ENCODE results near the gene CXCR6. TPM values are rescaled to one million over a fixed set of nuclear protein-coding genes. Genes with fewer than 3 reads are reported as not detected.

The CXCR6 gene
- total and polyA plus RNA-seq, 5 experiments from 2014 or later, result 0.25 to 9.3 (median 0.42) TPM

DNA sequence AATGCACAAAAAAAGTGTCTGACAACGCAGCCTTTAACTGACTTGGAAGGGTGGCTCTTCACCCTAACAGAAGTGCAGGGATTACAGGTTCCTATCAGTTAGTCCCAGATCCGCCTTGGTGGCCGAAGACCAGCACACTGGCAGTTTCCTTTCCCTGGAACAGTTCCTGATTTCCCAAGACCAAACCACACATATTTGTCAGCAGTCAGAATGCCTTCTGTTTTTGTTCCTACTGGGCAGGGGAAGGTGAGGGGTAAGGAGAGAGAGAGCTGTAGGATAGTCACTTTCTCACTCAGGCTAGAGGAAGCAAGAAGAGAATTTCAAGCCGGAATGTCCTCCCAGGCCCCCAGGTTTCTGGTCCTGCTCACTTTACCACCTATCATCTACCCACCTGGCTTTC, 9.2 kb downstream of the CXCR6 start:
- Mint-ChIP-seq H3K36me3 (peaks cover 0 to 88% (median 62%) of the 10 kb centered on the region in 3 donors), H3K4me3 (no peak overlapping the region), H3K27ac (peak overlapping the region in 7 of 10 donors; percentile 2 to 91 (median 44)), H3K27me3 (no peaks in the 10 kb centered on the region), H3K4me1 (peaks cover 24 to 48% (median 44%) of the 10 kb centered on the region in 4 donors), H3K9me3 (no peaks in the 10 kb centered on the region)
- no peak for DNase-seq
- POLR2A ChIA-PET, result interaction anchor here (0.5 kb wide), 1 partner anchor 26 kb away, joined by 3 read pairs; no protein-coding TSS in a partner anchor
- ATAC-seq, result no peak

DNA sequence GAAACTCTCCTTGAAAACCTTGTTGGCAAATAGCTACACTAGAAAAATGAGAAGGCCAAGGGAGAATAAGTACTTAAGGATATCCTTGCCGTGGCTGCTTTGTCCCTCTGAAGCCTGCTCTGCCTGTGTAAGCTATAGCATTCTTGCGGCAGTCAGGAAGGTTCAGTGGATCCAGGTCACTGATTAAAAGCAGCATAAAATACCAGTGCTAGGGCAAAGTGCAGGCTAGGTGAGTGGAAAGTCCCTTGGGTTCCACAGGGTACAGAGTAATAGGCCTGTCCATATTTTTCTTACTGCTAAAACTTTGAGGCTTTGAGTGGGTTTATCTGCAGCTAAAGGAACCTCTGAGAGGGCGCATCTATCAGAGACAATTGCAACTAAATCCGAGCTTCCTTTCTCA, 10.3 kb downstream of the CXCR6 start:
- Mint-ChIP-seq H3K27me3 (no peaks in the 10 kb centered on the region), H3K27ac (peak overlapping the region in 3 of 10 donors; percentile 40 to 69 (median 60)), H3K4me3 (no peak overlapping the region), H3K9me3 (no peaks in the 10 kb centered on the region), H3K4me1 (peaks cover 24 to 44% (median 43%) of the 10 kb centered on the region in 4 donors), H3K36me3 (peaks cover 0 to 88% (median 62%) of the 10 kb centered on the region in 3 donors)
- ATAC-seq, result no peak
- DNase-seq, result no peak
- POLR2A ChIA-PET, result no interaction called here

DNA sequence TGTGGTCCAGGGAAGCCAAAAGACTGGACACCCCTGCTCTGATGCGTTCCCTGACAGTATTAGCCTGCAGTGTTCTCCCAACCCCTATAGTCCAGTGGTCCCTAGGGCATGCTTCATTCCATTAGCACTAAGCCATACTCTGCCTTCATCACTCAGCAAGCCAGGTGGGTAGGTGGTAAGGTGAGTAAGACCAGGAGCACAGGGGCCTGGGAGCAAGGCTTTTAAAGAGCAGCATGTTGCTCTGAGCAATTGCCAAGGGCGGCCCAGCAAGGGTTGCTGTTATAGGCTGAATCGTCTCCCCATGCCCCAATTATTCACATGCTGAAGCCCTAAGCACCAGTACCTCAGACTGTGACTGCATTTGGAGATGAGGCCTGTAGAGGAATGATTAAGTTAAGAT, 11.0 kb downstream of the CXCR6 start:
- H3K9me3 Mint-ChIP-seq, result no peaks in the 10 kb centered on the region
- POLR2A ChIA-PET, result no interaction called here
- DNase-seq (no peak), ATAC-seq (no peak)
- peaks cover 24 to 39% (median 37%) of the 10 kb centered on the region in 4 donors for H3K4me1 Mint-ChIP-seq
- H3K36me3 Mint-ChIP-seq, result peaks cover 6 to 89% (median 67%) of the 10 kb centered on the region in 3 donors
- no peaks in the 10 kb centered on the region for H3K27me3 Mint-ChIP-seq
- peak overlapping the region in 4 of 10 donors; percentile 40 to 69 (median 54) for H3K27ac Mint-ChIP-seq
- H3K4me3 Mint-ChIP-seq, result no peak overlapping the region

GRCh38 chr3:45955017-45955647, 11.9 kb downstream of the CXCR6 start:
- H3K4me3 Mint-ChIP-seq, result no peak overlapping the region
- H3K4me1 Mint-ChIP-seq, result peaks cover 18 to 31% (median 29%) of the 10 kb centered on the region in 4 donors
- POLR2A ChIA-PET, result no interaction called here
- ATAC-seq (no peak), DNase-seq (no peak)
- H3K9me3 Mint-ChIP-seq, result no peaks in the 10 kb centered on the region
- no peak overlapping the region for H3K27ac Mint-ChIP-seq
- peaks cover 11 to 90% (median 67%) of the 10 kb centered on the region in 3 donors for H3K36me3 Mint-ChIP-seq
- no peaks in the 10 kb centered on the region for H3K27me3 Mint-ChIP-seq

DNA sequence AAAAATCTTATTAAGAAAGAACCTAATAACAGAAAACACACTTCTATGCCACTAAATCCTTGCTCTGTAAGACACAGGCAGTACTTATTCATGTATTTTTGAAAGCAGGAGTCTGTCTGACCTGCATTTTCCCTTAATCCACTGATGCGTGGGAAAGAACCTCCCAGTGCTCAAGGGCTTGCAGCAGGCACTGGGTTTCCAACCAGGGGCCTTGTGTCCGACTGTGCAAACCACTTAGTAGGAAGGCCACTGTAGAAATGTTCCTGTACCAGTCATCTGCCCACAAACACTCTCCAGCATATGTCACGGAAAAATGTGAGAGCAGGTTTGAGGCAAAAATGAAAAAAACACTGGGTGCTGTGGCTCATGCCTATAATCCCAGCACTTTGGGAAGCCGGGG, 12.4 kb downstream of the CXCR6 start:
- POLR2A ChIA-PET, result no interaction called here
- peaks cover 18 to 25% (median 23%) of the 10 kb centered on the region in 4 donors for H3K4me1 Mint-ChIP-seq
- H3K27ac Mint-ChIP-seq, result no peak overlapping the region
- H3K36me3 Mint-ChIP-seq, result peaks cover 12 to 96% (median 69%) of the 10 kb centered on the region in 3 donors
- DNase-seq (no peak), ATAC-seq (no peak)
- H3K27me3 Mint-ChIP-seq, result no peaks in the 10 kb centered on the region
- no peaks in the 10 kb centered on the region for H3K9me3 Mint-ChIP-seq
- H3K4me3 Mint-ChIP-seq, result no peak overlapping the region

GRCh38 chr3:45957586-45957985, 14.3 kb downstream of the CXCR6 start:
- no peaks in the 10 kb centered on the region for H3K27me3 Mint-ChIP-seq
- peaks cover 15 to 98% (median 70%) of the 10 kb centered on the region in 3 donors for H3K36me3 Mint-ChIP-seq
- peak overlapping the region in 2 of 10 donors; percentile 14 to 85 for H3K27ac Mint-ChIP-seq
- H3K9me3 Mint-ChIP-seq, result no peaks in the 10 kb centered on the region
- no peak overlapping the region for H3K4me3 Mint-ChIP-seq
- DNase-seq, result no peak
- ATAC-seq, result no peak
- peaks cover 5 to 10% (median 7%) of the 10 kb centered on the region in 4 donors for H3K4me1 Mint-ChIP-seq
- POLR2A ChIA-PET, result interaction anchor here (1.6 kb wide), 1 partner anchor 9 kb away, joined by 5 read pairs; no protein-coding TSS in a partner anchor

DNA sequence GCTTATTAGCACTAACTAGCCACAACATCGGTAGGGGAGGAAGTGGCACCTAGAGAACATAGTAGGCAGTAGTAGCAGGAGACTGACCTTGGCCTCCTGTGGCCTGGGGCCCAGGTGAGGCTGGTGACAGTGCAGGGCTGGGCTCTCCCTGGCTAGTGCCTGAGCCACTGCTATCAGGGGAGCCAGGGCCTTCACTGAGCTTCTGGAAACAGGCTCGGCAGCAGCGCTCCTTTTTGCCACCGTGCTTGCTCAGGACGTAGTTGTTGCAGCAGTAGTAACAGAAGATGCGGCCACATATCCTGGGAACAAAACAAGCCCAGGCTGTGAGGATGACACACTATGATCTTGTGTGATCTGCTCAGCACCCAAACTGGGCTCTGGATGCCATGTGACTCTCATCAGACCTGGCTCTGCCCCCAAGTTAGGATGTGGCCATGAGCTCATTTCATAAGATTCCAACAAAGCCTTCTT, 15.1 kb downstream of the CXCR6 start:
- ATAC-seq, result no peak
- peak overlapping the region in 4 of 10 donors; percentile 8 to 85 (median 46) for H3K27ac Mint-ChIP-seq
- no peak for DNase-seq
- peak overlapping the region in 1 of 10 donors; percentile 55 for H3K4me3 Mint-ChIP-seq
- H3K36me3 Mint-ChIP-seq, result peaks cover 15 to 98% (median 70%) of the 10 kb centered on the region in 3 donors
- H3K9me3 Mint-ChIP-seq, result no peaks in the 10 kb centered on the region
- POLR2A ChIA-PET, result interaction anchor here (0.8 to 1.6 kb wide), 2 partner anchors 8 to 11 kb away, joined by 4 to 5 read pairs; no protein-coding TSS in a partner anchor
- H3K4me1 Mint-ChIP-seq, result peaks cover 0 to 13% (median 7%) of the 10 kb centered on the region in 4 donors
- no peaks in the 10 kb centered on the region for H3K27me3 Mint-ChIP-seq

DNA sequence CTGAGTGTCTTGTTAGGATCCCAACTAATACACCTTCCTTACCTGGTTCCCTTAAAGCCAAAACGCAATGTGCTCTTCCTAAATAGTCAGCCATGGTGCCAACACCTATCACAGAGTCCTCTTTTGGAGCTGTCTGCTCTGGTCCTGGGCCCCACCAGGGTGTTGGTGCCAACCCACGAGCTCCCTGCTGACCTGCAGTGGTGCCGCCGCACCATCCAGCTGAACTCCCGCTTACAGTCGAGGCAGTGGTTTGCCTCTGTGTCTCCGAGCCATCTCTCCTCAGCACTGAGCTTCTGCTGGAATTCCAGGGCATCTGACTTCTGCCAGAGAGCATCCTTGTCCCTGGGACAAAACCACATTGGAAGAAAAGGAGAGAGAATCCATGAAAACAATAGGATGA, 15.9 kb downstream of the CXCR6 start:
- Mint-ChIP-seq H3K27me3 (no peaks in the 10 kb centered on the region), H3K4me3 (peak overlapping the region in 1 of 10 donors; percentile 55), H3K27ac (peak overlapping the region in 4 of 10 donors; percentile 20 to 85 (median 56)), H3K9me3 (no peaks in the 10 kb centered on the region), H3K36me3 (peaks cover 15 to 98% (median 70%) of the 10 kb centered on the region in 3 donors), H3K4me1 (peaks cover 0 to 20% (median 11%) of the 10 kb centered on the region in 4 donors)
- ATAC-seq (no peak), DNase-seq (no peak)
- POLR2A ChIA-PET, result interaction anchor here (0.8 kb wide), 1 partner anchor 10 kb away, joined by 4 read pairs; no protein-coding TSS in a partner anchor

- H3K36me3 Mint-ChIP-seq, result peaks cover 15 to 97% (median 67%) of the 10 kb centered on the region in 3 donors
- POLR2A ChIA-PET, result no interaction called here
- DNase-seq, result no peak
- H3K27me3 Mint-ChIP-seq, result no peaks in the 10 kb centered on the region
- ATAC-seq, result no peak
- no peak overlapping the region for H3K4me3 Mint-ChIP-seq
- peak overlapping the region in 1 of 10 donors; percentile 85 for H3K27ac Mint-ChIP-seq
- peaks cover 3 to 30% (median 17%) of the 10 kb centered on the region in 4 donors for H3K4me1 Mint-ChIP-seq
- no peaks in the 10 kb centered on the region for H3K9me3 Mint-ChIP-seq
These were observed 17.0 kb downstream of the CXCR6 start for GRCh38 chr3:45960289-45960688.

- Mint-ChIP-seq H3K36me3 (peaks cover 15 to 86% (median 57%) of the 10 kb centered on the region in 3 donors), H3K27ac (peak overlapping the region in 4 of 10 donors; percentile 33 to 78 (median 58)), H3K4me3 (no peak overlapping the region), H3K27me3 (no peaks in the 10 kb centered on the region), H3K9me3 (no peaks in the 10 kb centered on the region), H3K4me1 (peaks cover 12 to 46% (median 34%) of the 10 kb centered on the region in 4 donors)
- POLR2A ChIA-PET, result no interaction called here
- ATAC-seq (no peak), DNase-seq (no peak)
These were observed 18.8 kb downstream of the CXCR6 start for GRCh38 chr3:45962033-45962432.

DNA sequence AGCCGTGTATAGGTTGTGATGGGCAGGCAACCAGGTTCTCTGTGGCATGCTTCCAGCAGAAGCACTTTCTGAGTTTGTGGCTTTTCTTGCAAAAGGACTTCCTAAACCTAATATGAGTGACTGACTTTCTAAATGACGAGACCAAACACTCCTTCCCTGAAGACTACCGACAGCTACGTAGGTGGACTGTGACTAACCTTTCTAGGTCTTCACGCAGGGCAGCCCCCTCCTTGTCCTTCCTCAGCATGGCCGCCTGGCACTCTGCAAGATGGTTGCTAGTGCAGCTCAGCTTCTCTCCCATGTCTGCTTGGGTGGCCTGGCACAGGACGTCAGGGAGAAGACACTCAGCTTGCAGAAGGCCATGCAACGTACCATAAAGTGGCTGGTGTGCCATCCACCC, 20.9 kb downstream of the CXCR6 start:
- Mint-ChIP-seq H3K27ac (peak overlapping the region in 4 of 10 donors; percentile 8 to 85 (median 34)), H3K36me3 (peaks cover 11 to 85% (median 57%) of the 10 kb centered on the region in 3 donors), H3K4me3 (peak overlapping the region in 1 of 10 donors; percentile 33), H3K4me1 (peaks cover 20 to 52% (median 41%) of the 10 kb centered on the region in 4 donors), H3K9me3 (no peaks in the 10 kb centered on the region), H3K27me3 (no peaks in the 10 kb centered on the region)
- ATAC-seq (no peak), DNase-seq (no peak)
- POLR2A ChIA-PET, result interaction anchor here (1.3 to 4.5 kb wide), 2 partner anchors 13 kb away, joined by 4 to 22 read pairs; no protein-coding TSS in a partner anchor

GRCh38 chr3:45965253-45965652, 22.0 kb downstream of the CXCR6 start:
- no peaks in the 10 kb centered on the region for H3K9me3 Mint-ChIP-seq
- H3K4me1 Mint-ChIP-seq, result peaks cover 20 to 52% (median 41%) of the 10 kb centered on the region in 4 donors
- H3K36me3 Mint-ChIP-seq, result peaks cover 4 to 84% (median 58%) of the 10 kb centered on the region in 3 donors
- no peak for DNase-seq
- no peaks in the 10 kb centered on the region for H3K27me3 Mint-ChIP-seq
- peak overlapping the region; percentile 28 to 61 (median 50) for H3K4me3 Mint-ChIP-seq
- ATAC-seq, result peak; percentile 30 to 40
- H3K27ac Mint-ChIP-seq, result peak overlapping the region in 7 of 10 donors; percentile 41 to 85 (median 65)
- POLR2A ChIA-PET, result interaction anchor here (1.4 to 4.5 kb wide), 4 partner anchors 12 to 112 kb away, joined by 4 to 22 read pairs (median 4); no protein-coding TSS in a partner anchor

DNA sequence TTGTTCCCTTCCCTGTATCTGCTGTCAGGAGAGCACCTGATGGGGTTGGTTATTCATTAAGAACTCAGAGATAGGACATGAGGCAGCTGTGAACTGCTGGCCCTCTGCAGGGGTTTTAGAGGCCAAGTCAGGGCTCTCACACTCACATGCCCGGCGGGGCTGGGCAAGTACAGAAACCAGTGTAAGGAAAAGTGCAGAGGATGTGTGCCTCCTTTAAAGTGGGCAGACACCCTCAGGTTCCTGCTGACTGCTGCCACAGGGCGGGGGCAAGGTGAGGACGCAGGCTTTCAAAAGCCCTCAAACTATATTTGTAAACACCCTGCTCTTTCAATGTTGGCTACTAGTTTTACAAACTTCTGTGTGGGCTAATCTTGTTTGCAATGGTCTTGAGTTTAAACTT, 22.4 kb downstream of the CXCR6 start:
- POLR2A ChIA-PET, result interaction anchor here (1.4 to 4.5 kb wide), 4 partner anchors 12 to 111 kb away, joined by 4 to 22 read pairs (median 4); no protein-coding TSS in a partner anchor
- no peaks in the 10 kb centered on the region for H3K27me3 Mint-ChIP-seq
- peaks cover 22 to 54% (median 41%) of the 10 kb centered on the region in 4 donors for H3K4me1 Mint-ChIP-seq
- peak overlapping the region; percentile 28 to 61 (median 50) for H3K4me3 Mint-ChIP-seq
- DNase-seq (peak in 5 of 10 donors; percentile 22 to 47 (median 42)), ATAC-seq (peak; percentile 88 to 90)
- peaks cover 4 to 84% (median 59%) of the 10 kb centered on the region in 3 donors for H3K36me3 Mint-ChIP-seq
- no peaks in the 10 kb centered on the region for H3K9me3 Mint-ChIP-seq
- peak overlapping the region in 8 of 10 donors; percentile 25 to 85 (median 60) for H3K27ac Mint-ChIP-seq
